ENCODE data around the gene XXYLT1.

- TF ChIP-seq ZNF263 (CRISPR knock-in tag; IDR thresholded peaks at IDR 0.05; ENCODE audit: low read depth) (no peak), SMAD3 (CRISPR knock-in tag; IDR thresholded peaks at IDR 0.05; ENCODE audit: borderline replicate concordance) (no peak), CTCF (IDR thresholded peaks at IDR 0.05) (no peak), CREB1 (CRISPR knock-in tag; IDR thresholded peaks at IDR 0.05) (no peak), ZNF232 (CRISPR knock-in tag; IDR thresholded peaks at IDR 0.05) (no peak), SP1 (CRISPR knock-in tag; conservative IDR thresholded peaks at IDR 0.05) (no peak), TEAD4 (CRISPR knock-in tag; IDR thresholded peaks at IDR 0.05) (no peak), PREB (CRISPR knock-in tag; IDR thresholded peaks at IDR 0.05; ENCODE audit: borderline replicate concordance) (no peak), ZNF671 (CRISPR knock-in tag; IDR thresholded peaks at IDR 0.05) (no peak)
Observed at GRCh38 chr3:195033531-195034091, 237.3 kb downstream of the XXYLT1 start.

Measured in WTC11 (cell line).